ENCODE results near the gene RHBDD3. TPM values are rescaled to one million over a fixed set of nuclear protein-coding genes. Genes with fewer than 3 reads are reported as not detected.

The RHBDD3 gene
- total and polyA plus RNA-seq, 9 of the 15 experiments (the other 6 are each of a cell fraction or from before 2014, with no cell fraction given), result 0.32 to 35.6 (median 14.0) TPM

GRCh38 chr22:29267858-29268510 lies at the start of gene RHBDD3, which contains the start of gene EWSR1 (continued):
- TF ChIP-seq HES1 (IDR thresholded peaks at IDR 0.05; ENCODE audit: low read depth) (no peak), MIER1 (IDR thresholded peaks at IDR 0.05; ENCODE audit: low read depth) (no peak), ZNF318 (IDR thresholded peaks at IDR 0.05; ENCODE audit: borderline replicate concordance in 1 of 2, low read depth in 1 of 2) (no peak), TEAD2 (tag; IDR thresholded peaks at IDR 0.05) (no peak), NCOR1 (IDR thresholded peaks at IDR 0.05) (peak; percentile 51), YY1 (IDR thresholded peaks at IDR 0.05; ENCODE audit: borderline replicate concordance in 1 of 3, control insufficient read depth in 1 of 3, extremely low read depth in 1 of 3, insufficient read depth in 3 of 3, insufficient read length in 1 of 3, insufficient replicate concordance in 2 of 3, low read depth in 1 of 3, low read length in 2 of 3) (peak; percentile 80 to 95 (median 88)), HNRNPUL1 (IDR thresholded peaks at IDR 0.05; ENCODE audit: low read length) (no peak), ZNF274 (IDR thresholded peaks at IDR 0.05; ENCODE audit: borderline replicate concordance, low read depth, low read length) (no peak), NR1H2 (CRISPR knock-in tag; IDR thresholded peaks at IDR 0.05) (no peak), RBM22 (IDR thresholded peaks at IDR 0.05; ENCODE audit: low read depth, low read length, poor library complexity, severe bottlenecking) (peak; percentile 75), ILK (tag; IDR thresholded peaks at IDR 0.05; ENCODE audit: borderline replicate concordance, low read depth) (no peak), SIN3A (IDR thresholded peaks at IDR 0.05; ENCODE audit: borderline replicate concordance in 2 of 2, control insufficient read depth in 1 of 2, low read depth in 2 of 2, low read length in 2 of 2) (peak in 1 of 2 experiments; percentile 90; a peak in 1 of 4 replicates), CHD2 (IDR thresholded peaks at IDR 0.05; ENCODE audit: low read depth, low read length) (peak; percentile 53), ZBED1 (IDR thresholded peaks at IDR 0.05) (0 out of 2 replicates have a peak, but pooled peaks have one; percentile 11), RAD21 (CRISPR knock-in tag; conservative IDR thresholded peaks at IDR 0.05 in 1 of 2, IDR thresholded peaks at IDR 0.05 in 1 of 2) (no peak), NFE2L1 (tag; IDR thresholded peaks at IDR 0.05; ENCODE audit: borderline replicate concordance, low read depth) (no peak), TARDBP (IDR thresholded peaks at IDR 0.05) (peak; percentile 62; the same call in 1 of the 2 replicates), ZNF239 (CRISPR knock-in tag; IDR thresholded peaks at IDR 0.05) (no peak)

All from K562 (cell line).